SHP77 (cell line): ENCODE measurements around the gene PPM1B.
"Not testable (repeated sequence)": the region's sequence is repeated elsewhere in the genome, so short reads cannot be mapped to it uniquely, and the experiment has no call there.

ENCODE experiments used
- DNase-seq, 2 experiments: peaks; one replicate each; lab custom pipeline; 2025; lab: John Stamatoyannopoulos, UW

The PPM1B gene

DNA sequence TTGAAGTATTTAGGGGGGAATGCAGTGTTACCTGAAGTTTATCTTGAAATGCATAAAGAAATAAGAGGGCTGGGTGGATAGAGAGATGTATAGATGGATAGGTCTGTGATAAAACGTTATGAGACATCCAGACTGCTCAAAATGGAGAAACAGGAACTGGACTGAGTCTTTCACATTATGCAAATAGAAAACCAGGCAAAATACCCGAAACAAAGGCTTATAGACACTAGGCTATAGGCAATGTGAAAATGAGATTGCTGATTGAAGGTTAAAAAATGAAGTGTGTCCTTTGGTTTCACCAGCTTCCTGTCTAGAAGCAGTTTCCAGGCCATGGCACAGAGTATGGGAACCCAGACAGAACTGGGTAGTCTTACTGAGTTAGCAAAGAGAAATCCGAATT is 81.7 kb downstream of the PPM1B start:
- no peak for DNase-seq

GRCh38 chr2:44254023-44254422 is 85.3 kb downstream of the PPM1B start:
- DNase-seq, result no peak

GRCh38 chr2:44255704-44256103 is 87.0 kb downstream of the PPM1B start:
- not testable (repeated sequence) for DNase-seq

DNA sequence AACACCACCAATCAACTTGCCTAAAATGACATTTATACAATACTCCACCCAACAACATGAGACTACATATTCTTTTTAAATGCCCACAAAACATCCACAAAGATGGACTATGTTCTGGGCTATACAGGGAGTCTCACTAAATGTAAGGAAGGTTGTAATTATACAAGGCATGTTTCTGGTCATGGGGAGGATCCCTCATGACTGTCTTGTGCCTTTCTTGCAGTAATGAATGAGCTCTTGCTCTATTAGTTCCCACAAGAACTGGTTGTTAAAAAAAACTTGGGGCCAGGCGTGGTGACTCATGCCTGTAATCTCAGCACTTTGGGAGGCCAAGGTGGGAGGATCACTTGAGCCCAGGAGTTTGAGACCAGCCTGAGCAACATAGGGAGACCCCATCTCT is 89.1 kb downstream of the PPM1B start:
- not testable (repeated sequence) for DNase-seq

- no peak for DNase-seq
Measured at GRCh38 chr2:44267269-44267795, 98.7 kb downstream of the PPM1B start.

GRCh38 chr2:44267796-44268648 is 99.3 kb downstream of the PPM1B start:
- DNase-seq, result no peak

GRCh38 chr2:44269831-44270230 is 101.2 kb downstream of the PPM1B start:
- no peak for DNase-seq

GRCh38 chr2:44271296-44271695 is 102.6 kb downstream of the PPM1B start:
- DNase-seq, result no peak

- DNase-seq, result no peak
Measured at GRCh38 chr2:44273076-44273475, 104.4 kb downstream of the PPM1B start.

- no peak for DNase-seq
Measured at GRCh38 chr2:44273596-44273995, 104.9 kb downstream of the PPM1B start.

DNA sequence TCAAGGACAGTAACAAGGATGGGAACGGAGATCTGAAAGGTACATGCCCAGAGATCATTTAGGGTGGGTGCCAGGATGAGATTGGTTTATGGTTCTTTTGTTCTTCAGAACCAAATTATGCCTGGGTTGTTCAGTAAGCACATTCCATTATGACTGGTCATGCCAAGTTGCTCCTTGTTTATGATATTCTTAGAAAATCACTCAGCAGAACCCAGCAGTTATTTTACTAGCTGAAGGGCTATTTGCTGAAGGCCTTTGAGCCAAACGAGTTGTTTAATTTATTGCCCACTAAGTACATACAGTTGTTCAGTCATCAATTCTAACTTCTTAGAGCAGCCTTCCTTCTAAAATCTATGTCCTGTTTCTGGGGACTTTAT is 107.2 kb downstream of the PPM1B start:
- DNase-seq, result no peak

- DNase-seq, result no peak
Measured at GRCh38 chr2:44277541-44277940, 108.9 kb downstream of the PPM1B start.

- DNase-seq, result no peak
Measured at GRCh38 chr2:44280869-44281268, 112.2 kb downstream of the PPM1B start.
